ENCODE measurements around the gene SLC12A8. TPM values are rescaled to one million over a fixed set of nuclear protein-coding genes. Genes with fewer than 3 reads are reported as not detected.

Gene SLC12A8
- total RNA-seq, 1 donor from 2014 or later = 0.51 TPM

GRCh38 chr3:125125821-125126245, 86.7 kb downstream of the SLC12A8 start:
- DNase-seq (ENCODE audit: low spot score) = no peak
- intact Hi-C loops (cut with DNase I) = no loop called here

- peak; percentile 5 for DNase-seq (ENCODE audit: low spot score)
- intact Hi-C loops (cut with DNase I) = no loop called here
Measured at GRCh38 chr3:125123451-125124305, 88.9 kb downstream of the SLC12A8 start.

- intact Hi-C loops (cut with DNase I) = no loop called here
- peak; percentile 63 for DNase-seq (ENCODE audit: low spot score)
Measured at GRCh38 chr3:125121246-125122010, 91.1 kb downstream of the SLC12A8 start.

- DNase-seq (ENCODE audit: low spot score) = peak; percentile 58
- intact Hi-C loops (cut with DNase I) = no loop called here
Measured at GRCh38 chr3:125120379-125121122, 92.0 kb downstream of the SLC12A8 start.

DNA sequence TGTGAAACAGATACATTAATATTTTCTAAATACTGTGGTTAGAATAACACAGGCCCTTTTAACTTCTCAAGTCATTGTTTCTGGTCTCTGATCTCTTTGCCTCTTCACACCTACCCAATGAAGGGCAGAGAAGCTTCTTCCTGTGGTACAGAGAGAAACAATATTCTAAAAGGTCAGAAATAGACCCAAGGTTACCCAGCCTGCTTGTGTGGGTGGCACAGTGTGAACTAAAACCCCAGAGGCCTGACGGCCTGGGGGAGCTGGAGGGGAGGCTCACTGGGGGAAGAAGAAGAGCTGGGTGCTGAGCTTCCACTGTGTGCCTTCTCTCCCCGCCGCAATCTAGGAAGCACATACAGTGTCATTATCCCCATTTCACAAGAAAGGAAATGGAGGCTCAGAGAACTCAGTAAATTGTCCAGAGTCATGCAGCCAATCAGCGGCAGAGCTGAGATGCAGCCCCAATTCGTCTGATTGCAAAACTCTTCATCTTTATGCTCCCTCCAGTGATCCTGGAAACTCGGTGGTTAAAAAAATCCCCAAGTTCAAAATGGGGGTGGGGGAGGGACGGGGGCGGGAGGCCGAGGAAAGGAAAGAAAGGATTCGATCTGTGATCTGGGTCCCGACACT, 92.7 kb downstream of the SLC12A8 start:
- peak; percentile 39 for DNase-seq (ENCODE audit: low spot score)
- intact Hi-C loops (cut with DNase I) = no loop called here

GRCh38 chr3:125118600-125118999, 93.9 kb downstream of the SLC12A8 start:
- DNase-seq (ENCODE audit: low spot score) = peak; percentile 35
- intact Hi-C loops (cut with DNase I) = no loop called here

DNA sequence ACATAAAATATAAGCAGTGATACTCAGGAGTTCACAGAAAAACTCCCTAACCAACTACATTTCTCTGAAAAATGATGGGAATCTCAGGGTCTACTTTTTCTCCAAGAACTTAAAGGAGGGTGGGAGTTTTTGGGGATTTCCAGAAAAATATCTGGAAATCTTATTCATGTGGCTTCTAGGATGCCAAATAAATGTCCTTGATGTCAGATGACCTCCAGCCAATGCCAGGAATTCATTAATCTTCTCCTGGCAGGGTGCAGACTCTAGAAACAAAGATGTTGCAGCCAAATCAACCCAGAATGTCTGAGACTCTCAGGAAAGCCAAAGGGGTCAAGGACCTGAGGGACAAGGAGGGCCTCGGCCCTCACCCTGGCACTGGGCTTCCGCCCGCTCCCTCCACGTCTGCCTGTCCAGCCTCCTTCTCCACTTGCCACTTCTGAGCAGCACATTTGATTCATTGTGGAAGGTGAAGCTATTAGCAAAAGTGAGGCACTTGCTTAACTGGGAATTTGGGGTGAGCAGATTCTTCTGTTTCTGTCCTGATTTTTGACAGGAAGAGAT, 94.8 kb downstream of the SLC12A8 start:
- intact Hi-C loops (cut with DNase I) = no loop called here
- DNase-seq (ENCODE audit: low spot score) = peak; percentile 15

- intact Hi-C loops (cut with DNase I) = no loop called here
Measured at GRCh38 chr3:125116311-125117080, 96.1 kb downstream of the SLC12A8 start.

DNA sequence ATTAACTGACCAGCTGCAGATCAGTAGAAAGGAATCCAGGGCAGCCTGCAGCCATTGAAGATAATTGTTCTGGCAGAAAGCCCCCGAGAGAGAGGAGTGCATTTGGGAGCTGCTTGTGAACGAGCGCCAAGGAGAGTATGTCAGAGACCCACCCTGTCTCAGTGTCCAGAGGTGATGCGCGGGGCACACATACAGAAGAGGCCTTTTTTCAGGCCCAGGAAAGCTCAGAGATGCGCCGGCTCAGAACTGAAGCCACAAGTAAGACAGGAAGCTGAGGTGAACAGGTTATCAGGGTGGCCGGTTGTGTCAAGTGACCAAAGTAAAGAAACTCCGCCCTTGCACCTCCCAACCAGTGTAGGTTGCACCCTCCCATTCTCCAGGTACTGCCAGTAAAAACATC, 96.9 kb downstream of the SLC12A8 start:
- intact Hi-C loops (cut with DNase I) = no loop called here
- DNase-seq (ENCODE audit: low spot score) = no peak

More at GRCh38 chr3:125116311-125117080, 96.1 kb downstream of the SLC12A8 start:
- DNase-seq (ENCODE audit: low spot score) = peak; percentile 67

DNA sequence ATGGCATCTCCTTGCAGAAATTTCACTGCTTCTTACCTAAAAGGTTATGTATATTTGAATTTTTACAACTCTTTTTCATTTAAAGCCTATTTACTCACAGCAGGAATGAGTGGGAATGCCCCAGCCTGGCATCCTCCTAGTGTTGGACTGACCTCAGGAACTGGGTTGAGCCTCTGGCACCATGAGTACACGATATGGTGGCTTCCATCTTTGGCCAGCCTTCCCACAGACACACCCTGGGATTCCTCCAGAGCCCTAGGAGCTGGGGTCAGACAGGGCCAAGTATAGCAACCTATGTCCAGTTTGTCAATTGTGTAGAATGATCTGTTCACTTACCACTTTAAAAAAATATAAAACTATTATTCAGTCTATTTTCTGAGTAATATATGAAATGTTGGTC, 99.6 kb downstream of the SLC12A8 start:
- DNase-seq (ENCODE audit: low spot score) = no peak
- intact Hi-C loops (cut with DNase I) = no loop called here

GRCh38 chr3:125110876-125111480, 101.6 kb downstream of the SLC12A8 start:
- no peak for DNase-seq (ENCODE audit: low spot score)
- intact Hi-C loops (cut with DNase I) = no loop called here

GRCh38 chr3:125110016-125110875, 102.3 kb downstream of the SLC12A8 start:
- DNase-seq (ENCODE audit: low spot score) = no peak
- intact Hi-C loops (cut with DNase I) = no loop called here

DNA sequence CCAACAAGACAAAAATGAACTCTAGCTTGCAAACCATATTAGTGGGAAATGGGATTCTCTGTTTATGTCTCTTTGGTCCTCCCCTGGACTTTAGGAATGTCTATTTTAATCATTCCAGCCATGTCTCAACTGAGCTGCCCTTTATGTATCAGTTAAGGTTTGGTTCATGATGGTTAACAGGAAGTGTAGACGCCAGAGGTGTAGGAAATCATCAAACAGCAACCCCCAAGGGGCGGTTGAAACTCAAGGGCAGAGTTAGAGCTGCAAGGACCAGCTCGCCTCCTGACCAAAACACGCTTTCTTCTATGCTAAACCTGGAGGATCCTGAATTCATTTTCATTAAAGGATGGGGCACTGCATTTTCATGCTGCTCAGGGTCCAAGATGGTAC, 103.0 kb downstream of the SLC12A8 start:
- intact Hi-C loops (cut with DNase I) = no loop called here
- no peak for DNase-seq (ENCODE audit: low spot score)

DNA sequence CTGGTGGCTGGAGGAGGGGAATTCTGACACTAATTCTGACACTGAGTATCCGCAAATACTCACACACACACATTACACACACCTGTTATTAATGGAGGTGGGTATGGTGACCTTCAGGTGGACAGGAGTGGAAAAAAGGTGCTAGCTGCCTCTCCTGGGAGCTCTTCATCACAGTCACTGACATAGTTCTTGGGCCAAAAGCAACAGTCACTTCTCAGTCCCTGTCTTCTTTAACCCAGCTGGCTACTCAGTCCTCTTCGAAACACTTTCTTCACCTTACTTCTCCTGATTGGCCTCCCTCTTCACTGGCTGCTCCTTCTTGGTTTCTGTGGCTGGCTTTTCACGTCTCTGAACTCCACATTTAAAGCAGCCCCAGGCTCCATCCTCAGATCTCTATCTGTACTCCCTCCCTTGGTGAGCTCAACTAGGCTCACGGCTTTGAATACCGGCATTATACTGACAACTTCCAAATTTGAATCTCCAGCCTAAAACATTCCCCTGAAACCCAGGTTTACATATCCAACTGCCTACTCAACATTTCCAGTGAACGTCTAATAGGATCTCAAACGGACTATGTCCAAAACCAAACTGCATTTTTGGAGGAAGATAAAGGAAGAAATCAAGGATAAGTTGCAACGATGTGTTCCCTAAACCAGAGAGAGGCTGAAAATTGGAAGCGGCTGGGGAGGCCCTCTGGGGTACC, 103.6 kb downstream of the SLC12A8 start:
- no peak for DNase-seq (ENCODE audit: low spot score)
- intact Hi-C loops (cut with DNase I) = no loop called here

DNA sequence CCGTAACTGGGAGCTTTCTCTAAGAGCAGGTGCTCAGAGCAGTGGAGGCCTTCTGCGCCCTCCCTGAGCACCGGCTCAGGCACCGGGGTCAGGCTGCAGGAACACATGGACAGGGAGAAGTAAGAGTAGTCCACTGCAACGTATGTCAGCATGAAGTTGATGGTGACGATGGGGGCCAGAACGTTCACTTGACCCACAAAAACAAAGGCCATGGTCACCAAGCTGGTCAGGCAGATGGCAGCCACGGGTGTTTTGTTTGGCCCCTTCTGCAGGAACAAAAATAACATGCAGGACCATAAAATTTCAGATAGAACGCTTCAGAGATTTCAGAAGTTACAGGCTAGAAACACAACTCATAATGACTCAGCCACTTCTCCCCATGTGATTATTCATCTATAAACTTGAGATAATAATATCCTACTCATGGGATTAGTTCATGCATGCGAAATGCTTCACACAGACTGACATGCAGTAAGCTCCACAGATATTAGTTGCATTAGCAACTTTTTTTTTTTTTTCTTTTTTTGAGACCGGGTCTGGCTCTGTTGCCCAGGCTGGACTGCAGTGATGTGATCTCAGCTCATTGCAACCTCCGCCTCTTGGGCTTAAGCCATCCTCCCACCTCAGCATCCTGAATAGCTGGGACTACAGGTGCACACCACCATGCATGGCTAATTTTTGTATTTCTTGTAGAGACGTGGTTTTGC, 104.5 kb downstream of the SLC12A8 start:
- DNase-seq (ENCODE audit: low spot score) = no peak
- intact Hi-C loops (cut with DNase I) = no loop called here

DNA sequence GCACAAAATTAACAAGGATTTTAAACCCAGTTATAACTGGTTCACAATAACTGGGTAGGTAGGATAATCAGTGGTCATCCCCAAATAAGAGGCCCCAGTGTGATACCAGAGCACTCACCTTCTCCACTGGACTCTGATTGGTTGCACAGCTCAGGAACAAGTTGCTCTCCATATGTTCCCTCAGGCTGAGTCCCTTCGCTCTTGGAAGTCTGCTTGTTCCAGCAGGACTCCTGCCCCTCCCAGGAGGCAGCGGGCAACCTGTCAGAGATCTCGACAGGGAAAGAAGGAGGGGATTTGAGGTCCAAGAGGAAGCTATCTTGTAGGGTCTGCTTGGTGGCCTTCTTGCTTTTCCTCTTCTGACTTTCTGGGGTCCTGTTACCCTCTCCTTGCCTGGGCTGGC, 105.2 kb downstream of the SLC12A8 start:
- DNase-seq (ENCODE audit: low spot score) = no peak
- intact Hi-C loops (cut with DNase I) = no loop called here
